ENCODE measurements around the gene RHBDL3.

DNA sequence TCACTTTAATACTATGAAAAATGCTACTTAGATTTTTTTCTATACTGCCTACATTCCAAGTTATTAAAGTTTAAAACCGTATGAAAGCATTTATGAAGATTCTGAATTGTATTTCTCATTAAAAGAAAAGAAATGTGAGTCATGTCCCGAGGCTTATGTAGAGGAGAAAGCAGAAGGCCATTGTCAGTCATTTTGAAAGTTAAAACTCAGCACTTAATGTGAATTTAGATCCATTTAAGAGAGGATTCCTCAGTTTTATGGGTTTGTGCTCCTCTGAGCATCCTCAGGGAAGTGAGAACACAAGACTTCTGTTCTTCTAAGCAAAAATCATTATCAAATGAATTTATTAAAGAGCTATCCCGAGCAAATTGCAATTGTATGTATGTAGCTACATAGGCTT is 64.5 kb downstream of the RHBDL3 start:
- TF ChIP-seq, protein P1, sequence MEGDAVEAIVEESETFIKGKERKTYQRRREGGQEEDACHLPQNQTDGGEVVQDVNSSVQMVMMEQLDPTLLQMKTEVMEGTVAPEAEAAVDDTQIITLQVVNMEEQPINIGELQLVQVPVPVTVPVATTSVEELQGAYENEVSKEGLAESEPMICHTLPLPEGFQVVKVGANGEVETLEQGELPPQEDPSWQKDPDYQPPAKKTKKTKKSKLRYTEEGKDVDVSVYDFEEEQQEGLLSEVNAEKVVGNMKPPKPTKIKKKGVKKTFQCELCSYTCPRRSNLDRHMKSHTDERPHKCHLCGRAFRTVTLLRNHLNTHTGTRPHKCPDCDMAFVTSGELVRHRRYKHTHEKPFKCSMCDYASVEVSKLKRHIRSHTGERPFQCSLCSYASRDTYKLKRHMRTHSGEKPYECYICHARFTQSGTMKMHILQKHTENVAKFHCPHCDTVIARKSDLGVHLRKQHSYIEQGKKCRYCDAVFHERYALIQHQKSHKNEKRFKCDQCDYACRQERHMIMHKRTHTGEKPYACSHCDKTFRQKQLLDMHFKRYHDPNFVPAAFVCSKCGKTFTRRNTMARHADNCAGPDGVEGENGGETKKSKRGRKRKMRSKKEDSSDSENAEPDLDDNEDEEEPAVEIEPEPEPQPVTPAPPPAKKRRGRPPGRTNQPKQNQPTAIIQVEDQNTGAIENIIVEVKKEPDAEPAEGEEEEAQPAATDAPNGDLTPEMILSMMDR (optimal IDR thresholded peaks at IDR 0.05 in 1 of 3, IDR thresholded peaks at IDR 0.05 in 1 of 3, conservative IDR thresholded peaks at IDR 0.05 in 1 of 3; ENCODE audit: extremely low read depth in 1 of 3, insufficient read depth in 2 of 3, low read length in 3 of 3): no peak
- no peak for TF ChIP-seq EZH2 (IDR thresholded peaks at IDR 0.05; ENCODE audit: low read length)

Data from keratinocyte (primary cell).